Suppressor macrophage (primary cell): ENCODE measurements around the gene SLC16A14.
"Not testable (repeated sequence)": the region's sequence is repeated elsewhere in the genome, so short reads cannot be mapped to it uniquely, and the experiment has no call there.

Source experiments
- DNase-seq, 4 experiments: peaks; one replicate each; pipeline ENCODE4 v3.0.0-alpha.2; 2020 to 2022
- total RNA-seq, 17 experiments: gene quantifications; one replicate each; lab custom pipeline; 2026; ENCODE audit warnings: mixed read lengths in 6 of 17, inconsistent platforms in 3 of 17; lab: John Stamatoyannopoulos, UW

SLC16A14 gene
- total RNA-seq, result 0 to 2.2 (median 0.11) reads per million in 17 experiments

- DNase-seq, result peak; percentile 12 to 45 (median 28)
Measured at GRCh38 chr2:230068651-230069055, at the start of gene SLC16A14. TSS of gene SLC16A14 (minus strand) at chr2:230068924. CDS start at chr2:230059352, 9,572 bp downstream.

GRCh38 chr2:230106771-230107170, 38.0 kb upstream of the SLC16A14 start:
- no peak for DNase-seq

GRCh38 chr2:230101967-230102366, 33.2 kb upstream of the SLC16A14 start:
- not testable (repeated sequence) for DNase-seq

GRCh38 chr2:230097841-230098240, 29.1 kb upstream of the SLC16A14 start:
- DNase-seq, result no peak

GRCh38 chr2:230097424-230097823, 28.7 kb upstream of the SLC16A14 start:
- DNase-seq, result no peak

- no peak for DNase-seq
Measured at GRCh38 chr2:230090967-230091366, 22.2 kb upstream of the SLC16A14 start.

- peak; percentile 31 to 67 (median 55) for DNase-seq
Measured at GRCh38 chr2:230085201-230085600, 16.5 kb upstream of the SLC16A14 start.

GRCh38 chr2:230077851-230078547, 9.3 kb upstream of the SLC16A14 start:
- DNase-seq, result no peak

- no peak for DNase-seq
Measured at GRCh38 chr2:230076819-230077218, 8.1 kb upstream of the SLC16A14 start.

- no peak for DNase-seq
Measured at GRCh38 chr2:230075988-230076631, 7.4 kb upstream of the SLC16A14 start.

- DNase-seq, result no peak
Measured at GRCh38 chr2:230071421-230071820, 2.7 kb upstream of the SLC16A14 start.

- DNase-seq, result peak in 1 of 4 experiments; percentile 13
Measured at GRCh38 chr2:230069402-230069801, 678 bp upstream of the SLC16A14 start.

GRCh38 chr2:230068016-230068650, 591 bp downstream of the SLC16A14 start:
- DNase-seq, result peak; percentile 12 to 63 (median 48)

GRCh38 chr2:230060672-230061293, 7.9 kb downstream of the SLC16A14 start:
- DNase-seq, result peak; percentile 14 to 58 (median 22)

- no peak for DNase-seq
Measured at GRCh38 chr2:230053753-230054478, 14.8 kb downstream of the SLC16A14 start.

GRCh38 chr2:230052299-230052698, 16.4 kb downstream of the SLC16A14 start:
- no peak for DNase-seq

GRCh38 chr2:230050136-230050535, 18.6 kb downstream of the SLC16A14 start:
- no peak for DNase-seq

- no peak for DNase-seq
Measured at GRCh38 chr2:230048010-230048671, 20.6 kb downstream of the SLC16A14 start.

GRCh38 chr2:230046491-230046890, 22.2 kb downstream of the SLC16A14 start:
- no peak for DNase-seq

- DNase-seq, result no peak
Measured at GRCh38 chr2:230043461-230043860, 25.3 kb downstream of the SLC16A14 start.

GRCh38 chr2:230043025-230043424, 25.7 kb downstream of the SLC16A14 start:
- no peak for DNase-seq

GRCh38 chr2:230042195-230042594, 26.5 kb downstream of the SLC16A14 start:
- DNase-seq, result no peak
